H1 (cell line): ENCODE measurements around the gene PIP4K2C.

Experiments
- KDM1A ChIP-seq: fragments of 200-600, 300-600 bp; sonication (generic); IDR thresholded peaks from 2 replicates; pipeline ENCODE4 v1.7.1; 2016; ENCODE audit warnings: mild to moderate bottlenecking, low read length, borderline replicate concordance
- TF ChIP-seq, protein P1 (sequence below), 3 experiments: IDR thresholded peaks; 1 replicate in 2 of 3; 2 replicates in 1 of 3; pipeline versions ENCODE4 v1.5.1 to v1.6.1; 2011; ENCODE audit warnings: low read length in 3 of 3, mild to moderate bottlenecking in 3 of 3, inconsistent platforms in 2 of 3, low read depth in 1 of 3, moderate library complexity in 1 of 3; ENCODE audit not compliant: insufficient read depth in 1 of 3; ENCODE audit errors: control extremely low read depth in 1 of 3
- TF ChIP-seq, protein P2 (sequence below): IDR thresholded peaks from 2 replicates; pipeline ENCODE4 v1.6.1; 2012; ENCODE audit warnings: low read length, inconsistent platforms

DNA sequence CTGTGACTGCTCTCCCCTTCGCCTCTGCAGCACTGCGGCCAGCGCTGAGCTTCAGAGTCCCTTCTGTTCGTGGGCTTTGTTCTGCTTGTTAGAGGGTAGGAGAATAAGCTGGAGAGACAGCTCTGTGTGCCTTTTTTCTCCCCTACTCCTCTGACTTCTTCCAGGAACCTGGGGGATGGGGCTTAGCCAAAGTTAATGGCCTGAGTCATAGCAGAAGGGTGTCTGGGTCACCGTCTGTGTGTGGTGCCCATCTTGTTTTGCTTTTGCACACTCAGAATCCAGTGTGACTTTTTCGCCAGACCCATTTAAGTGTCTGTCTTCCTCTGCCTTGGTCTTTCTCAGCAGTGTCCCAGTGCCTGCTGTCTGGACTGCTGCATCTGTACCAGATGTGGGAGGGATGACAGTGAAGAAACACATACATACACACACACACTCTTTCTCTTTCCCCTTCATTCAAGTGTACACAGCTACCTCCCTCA lies 38.1 kb upstream of the PIP4K2C start:
- TF ChIP-seq KDM1A: no peak
- TF ChIP-seq, protein P1, sequence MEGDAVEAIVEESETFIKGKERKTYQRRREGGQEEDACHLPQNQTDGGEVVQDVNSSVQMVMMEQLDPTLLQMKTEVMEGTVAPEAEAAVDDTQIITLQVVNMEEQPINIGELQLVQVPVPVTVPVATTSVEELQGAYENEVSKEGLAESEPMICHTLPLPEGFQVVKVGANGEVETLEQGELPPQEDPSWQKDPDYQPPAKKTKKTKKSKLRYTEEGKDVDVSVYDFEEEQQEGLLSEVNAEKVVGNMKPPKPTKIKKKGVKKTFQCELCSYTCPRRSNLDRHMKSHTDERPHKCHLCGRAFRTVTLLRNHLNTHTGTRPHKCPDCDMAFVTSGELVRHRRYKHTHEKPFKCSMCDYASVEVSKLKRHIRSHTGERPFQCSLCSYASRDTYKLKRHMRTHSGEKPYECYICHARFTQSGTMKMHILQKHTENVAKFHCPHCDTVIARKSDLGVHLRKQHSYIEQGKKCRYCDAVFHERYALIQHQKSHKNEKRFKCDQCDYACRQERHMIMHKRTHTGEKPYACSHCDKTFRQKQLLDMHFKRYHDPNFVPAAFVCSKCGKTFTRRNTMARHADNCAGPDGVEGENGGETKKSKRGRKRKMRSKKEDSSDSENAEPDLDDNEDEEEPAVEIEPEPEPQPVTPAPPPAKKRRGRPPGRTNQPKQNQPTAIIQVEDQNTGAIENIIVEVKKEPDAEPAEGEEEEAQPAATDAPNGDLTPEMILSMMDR (IDR thresholded peaks at IDR 0.05; ENCODE audit: control extremely low read depth in 1 of 3, insufficient read depth in 1 of 3, low read depth in 1 of 3, low read length in 3 of 3): no peak
- TF ChIP-seq, protein P2, sequence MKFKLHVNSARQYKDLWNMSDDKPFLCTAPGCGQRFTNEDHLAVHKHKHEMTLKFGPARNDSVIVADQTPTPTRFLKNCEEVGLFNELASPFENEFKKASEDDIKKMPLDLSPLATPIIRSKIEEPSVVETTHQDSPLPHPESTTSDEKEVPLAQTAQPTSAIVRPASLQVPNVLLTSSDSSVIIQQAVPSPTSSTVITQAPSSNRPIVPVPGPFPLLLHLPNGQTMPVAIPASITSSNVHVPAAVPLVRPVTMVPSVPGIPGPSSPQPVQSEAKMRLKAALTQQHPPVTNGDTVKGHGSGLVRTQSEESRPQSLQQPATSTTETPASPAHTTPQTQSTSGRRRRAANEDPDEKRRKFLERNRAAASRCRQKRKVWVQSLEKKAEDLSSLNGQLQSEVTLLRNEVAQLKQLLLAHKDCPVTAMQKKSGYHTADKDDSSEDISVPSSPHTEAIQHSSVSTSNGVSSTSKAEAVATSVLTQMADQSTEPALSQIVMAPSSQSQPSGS: no peak
